Stimulated activated CD8-positive, alpha-beta memory T cell treated with anti-CD3 and anti-CD28 coated beads, Interleukin-15, amount 100 ng/mL, for 1 hour (primary cell): ENCODE results near the gene CNTN6.

Source experiments
- DNase-seq: peaks from one replicate; pipeline ENCODE4 v3.0.0-alpha.2; 2020; ENCODE audit warnings: low read depth

CNTN6 gene

GRCh38 chr3:1092771-1093170 is at the start of gene CNTN6:
TSS of gene CNTN6 (plus strand) at chr3:1093024. CDS start at chr3:1148009, 54,985 bp downstream.
- no peak for DNase-seq

GRCh38 chr3:1048558-1048957 is 44.3 kb upstream of the CNTN6 start:
- no peak for DNase-seq

GRCh38 chr3:1055870-1056269 is 37.0 kb upstream of the CNTN6 start:
- DNase-seq, result no peak

GRCh38 chr3:1056744-1057143 is 36.1 kb upstream of the CNTN6 start:
- no peak for DNase-seq

- no peak for DNase-seq
These were observed 35.4 kb upstream of the CNTN6 start for GRCh38 chr3:1057436-1057835.

GRCh38 chr3:1068985-1069384 is 23.8 kb upstream of the CNTN6 start:
- DNase-seq, result no peak

- DNase-seq, result no peak
These were observed 20.8 kb upstream of the CNTN6 start for GRCh38 chr3:1072041-1072440.

GRCh38 chr3:1079662-1080061 is 13.2 kb upstream of the CNTN6 start:
- DNase-seq, result no peak

- no peak for DNase-seq
These were observed 10.7 kb upstream of the CNTN6 start for GRCh38 chr3:1082108-1082507.

- DNase-seq, result no peak
These were observed 5.7 kb upstream of the CNTN6 start for GRCh38 chr3:1087066-1087560.

- DNase-seq, result no peak
These were observed 4.3 kb upstream of the CNTN6 start for GRCh38 chr3:1088503-1088902.

- no peak for DNase-seq
These were observed 1.5 kb upstream of the CNTN6 start for GRCh38 chr3:1091286-1091685.

- no peak for DNase-seq
These were observed 763 bp upstream of the CNTN6 start for GRCh38 chr3:1092061-1092460.

- no peak for DNase-seq
These were observed 393 bp downstream of the CNTN6 start for GRCh38 chr3:1093217-1093616.

- no peak for DNase-seq
These were observed 10.7 kb downstream of the CNTN6 start for GRCh38 chr3:1103525-1103924.

- no peak for DNase-seq
These were observed 25.1 kb downstream of the CNTN6 start for GRCh38 chr3:1117843-1118473.

- no peak for DNase-seq
These were observed 38.3 kb downstream of the CNTN6 start for GRCh38 chr3:1131166-1131565.

- no peak for DNase-seq
These were observed 42.4 kb downstream of the CNTN6 start for GRCh38 chr3:1135194-1135593.

GRCh38 chr3:1138036-1138435 is 45.2 kb downstream of the CNTN6 start:
- DNase-seq, result no peak

- DNase-seq, result no peak
These were observed 46.2 kb downstream of the CNTN6 start for GRCh38 chr3:1139071-1139470.

- no peak for DNase-seq
These were observed 54.5 kb downstream of the CNTN6 start for GRCh38 chr3:1147326-1147725.

GRCh38 chr3:1147819-1148218 is 55.0 kb downstream of the CNTN6 start:
- DNase-seq, result no peak

GRCh38 chr3:1164101-1164500 is 71.3 kb downstream of the CNTN6 start:
- DNase-seq, result no peak

GRCh38 chr3:1171320-1171719 is 78.5 kb downstream of the CNTN6 start:
- no peak for DNase-seq
